Keratinocyte (primary cell): ENCODE data around the gene CCDC182. TPM values are rescaled to one million over a fixed set of nuclear protein-coding genes. Genes with fewer than 3 reads are reported as not detected.

Experiments used
- DNase-seq: peaks from one replicate; pipeline ENCODE4 v3.0.0-alpha.2; 2011; ENCODE audit warnings: low read depth, missing footprints, low spot score
- FAIRE-seq: peaks from 2 replicates; lab custom pipeline; 2011; peaks lifted over from hg19 to GRCh38; lab: Jason Lieb, UNC
- H2AFZ ChIP-seq: 2 replicates; pipeline ENCODE4 v1.6.0; 2012; ENCODE audit warnings: low read length, control low read depth, inconsistent platforms; ENCODE audit not compliant: control insufficient read depth
- H3K27ac ChIP-seq: 2 replicates; pipeline ENCODE4 v1.5.1; 2011; ENCODE audit warnings: low read length; ENCODE audit not compliant: control insufficient read depth, insufficient read depth
- H3K27me3 ChIP-seq: 3 replicates; pipeline ENCODE4 v1.6.0; 2011; ENCODE audit warnings: low read length; ENCODE audit not compliant: control insufficient read depth, insufficient read depth; ENCODE audit errors: extremely low read depth
- H3K36me3 ChIP-seq, 2 experiments: 2 replicates in 1 of 2; 3 replicates in 1 of 2; pipeline ENCODE4 v1.5.1; 2011; ENCODE audit warnings: low read length in 2 of 2, mild to moderate bottlenecking in 1 of 2; ENCODE audit not compliant: control insufficient read depth in 2 of 2, insufficient read depth in 2 of 2; ENCODE audit errors: extremely low read depth in 1 of 2
- H3K4me1 ChIP-seq: 3 replicates; pipeline ENCODE4 v1.5.1; 2011; ENCODE audit warnings: low read length; ENCODE audit not compliant: control insufficient read depth, insufficient read depth; ENCODE audit errors: extremely low read depth
- H3K4me2 ChIP-seq: 3 replicates; pipeline ENCODE4 v1.6.0; 2011; ENCODE audit warnings: low read depth, low read length; ENCODE audit not compliant: control insufficient read depth, insufficient read depth; ENCODE audit errors: extremely low read depth
- H3K4me3 ChIP-seq, 3 experiments: fragments of 200-600 bp in 1 of 3; sonication (generic) in 1 of 3; 2 replicates in 2 of 3; 3 replicates in 1 of 3; pipeline ENCODE4 v1.5.1; 2011 to 2016; ENCODE audit warnings: low read length in 3 of 3, mild to moderate bottlenecking in 3 of 3, control low read depth in 2 of 3, inconsistent platforms in 1 of 3, low read depth in 1 of 3, mixed read lengths in 1 of 3, mixed run types in 1 of 3, moderate library complexity in 1 of 3; ENCODE audit not compliant: control insufficient read depth in 2 of 3, insufficient read depth in 2 of 3; ENCODE audit errors: extremely low read depth in 1 of 3
- H3K79me2 ChIP-seq: 2 replicates; pipeline ENCODE4 v1.6.0; 2012; ENCODE audit warnings: low read length; ENCODE audit not compliant: control insufficient read depth, insufficient read depth
- H3K9ac ChIP-seq: 3 replicates; pipeline ENCODE4 v1.6.0; 2011; ENCODE audit warnings: low read length; ENCODE audit not compliant: control insufficient read depth, insufficient read depth; ENCODE audit errors: extremely low read depth
- H3K9me1 ChIP-seq: 3 replicates; pipeline ENCODE4 v1.6.0; 2011; ENCODE audit warnings: low read length; ENCODE audit not compliant: control insufficient read depth, insufficient read depth; ENCODE audit errors: extremely low read depth
- H3K9me3 ChIP-seq: 2 replicates; pipeline ENCODE4 v1.5.1; 2012; ENCODE audit warnings: low read depth, low read length; ENCODE audit not compliant: control insufficient read depth
- H4K20me1 ChIP-seq: 3 replicates; pipeline ENCODE4 v1.6.0; 2011; ENCODE audit warnings: low read length; ENCODE audit not compliant: control insufficient read depth, insufficient read depth; ENCODE audit errors: extremely low read depth
- EZH2 ChIP-seq: IDR thresholded peaks from one replicate; pipeline ENCODE4 v1.6.1; 2012; ENCODE audit warnings: inconsistent platforms, mild to moderate bottlenecking, low read length, moderate library complexity
- dilution Hi-C: fragments of 300-500 bp; cut with MboI; formaldehyde crosslinking; loops from one replicate; pipeline ENCODE4 v1.7.0; 2020; ENCODE audit warnings: low sequenced_read_pairs; ENCODE audit not compliant: extremely low pct_ligation_motif_present
- polyA plus RNA-seq, 5 experiments: library from polyadenylated mRNA; depleted of rRNA in 3 of 5; stranded (reverse) in 3 of 5; stranded (forward) in 1 of 5; unstranded in 1 of 5; fragments of >200 nt; gene quantifications; 1 replicate in 1 of 5; 2 replicates in 3 of 5; 3 replicates in 1 of 5; pipeline versions ENCODE4 v1.2.1 to v1.2.3, GENCODE V29; 2011 to 2012; ENCODE audit warnings: missing spikeins in 2 of 5, low read depth in 1 of 5, low replicate concordance in 1 of 5
- TF ChIP-seq, protein P1 (sequence below), 3 experiments: IDR thresholded peaks in 1 of 3; conservative IDR thresholded peaks in 1 of 3; optimal IDR thresholded peaks in 1 of 3; 2 replicates in 2 of 3; 3 replicates in 1 of 3; pipeline versions ENCODE3 to v1.5.1; 2011; ENCODE audit warnings: low read length in 3 of 3, mild to moderate bottlenecking in 3 of 3, moderate library complexity in 2 of 3, control low read depth in 1 of 3, inconsistent platforms in 1 of 3; ENCODE audit not compliant: insufficient read depth in 2 of 3; ENCODE audit errors: extremely low read depth in 1 of 3

Gene CCDC182
- polyA plus RNA-seq, 1 donor (not counting 4 experiments of a cell fraction or from before 2014, with no cell fraction given), result not detected

DNA sequence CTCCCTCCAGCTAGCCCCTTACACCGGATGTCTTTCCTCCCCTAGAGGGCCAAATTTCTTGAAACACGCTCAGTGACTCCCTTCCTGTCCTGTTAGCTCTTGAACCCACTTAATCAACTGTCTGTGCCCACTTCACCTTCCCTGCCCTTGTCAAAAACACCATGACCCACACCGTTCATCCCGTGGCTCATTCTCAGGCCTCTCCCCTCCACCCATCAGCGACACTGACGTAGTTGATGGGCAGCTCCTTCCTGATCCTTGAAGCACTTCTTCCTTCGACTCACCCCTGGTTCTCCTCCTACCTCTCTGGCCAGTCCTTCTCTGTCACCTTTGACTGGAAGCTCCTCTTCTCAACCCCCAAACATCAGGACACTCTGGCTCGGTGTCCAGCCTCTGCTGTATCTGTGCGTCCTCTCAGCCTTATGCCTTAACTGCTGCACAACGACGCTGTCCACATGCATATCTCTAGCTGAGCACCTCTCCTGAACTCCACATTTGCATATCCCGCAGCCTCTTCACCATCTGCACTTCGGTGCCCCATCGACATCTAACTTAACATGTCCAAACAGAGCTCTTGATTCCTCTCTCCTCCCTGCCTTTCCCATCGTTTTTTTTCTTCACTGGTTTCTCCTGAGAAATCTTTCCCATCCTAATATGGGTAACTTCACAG, 39.3 kb upstream of the CCDC182 start:
- TF ChIP-seq EZH2, result no peak
- TF ChIP-seq, protein P1, sequence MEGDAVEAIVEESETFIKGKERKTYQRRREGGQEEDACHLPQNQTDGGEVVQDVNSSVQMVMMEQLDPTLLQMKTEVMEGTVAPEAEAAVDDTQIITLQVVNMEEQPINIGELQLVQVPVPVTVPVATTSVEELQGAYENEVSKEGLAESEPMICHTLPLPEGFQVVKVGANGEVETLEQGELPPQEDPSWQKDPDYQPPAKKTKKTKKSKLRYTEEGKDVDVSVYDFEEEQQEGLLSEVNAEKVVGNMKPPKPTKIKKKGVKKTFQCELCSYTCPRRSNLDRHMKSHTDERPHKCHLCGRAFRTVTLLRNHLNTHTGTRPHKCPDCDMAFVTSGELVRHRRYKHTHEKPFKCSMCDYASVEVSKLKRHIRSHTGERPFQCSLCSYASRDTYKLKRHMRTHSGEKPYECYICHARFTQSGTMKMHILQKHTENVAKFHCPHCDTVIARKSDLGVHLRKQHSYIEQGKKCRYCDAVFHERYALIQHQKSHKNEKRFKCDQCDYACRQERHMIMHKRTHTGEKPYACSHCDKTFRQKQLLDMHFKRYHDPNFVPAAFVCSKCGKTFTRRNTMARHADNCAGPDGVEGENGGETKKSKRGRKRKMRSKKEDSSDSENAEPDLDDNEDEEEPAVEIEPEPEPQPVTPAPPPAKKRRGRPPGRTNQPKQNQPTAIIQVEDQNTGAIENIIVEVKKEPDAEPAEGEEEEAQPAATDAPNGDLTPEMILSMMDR (optimal IDR thresholded peaks at IDR 0.05 in 1 of 3, IDR thresholded peaks at IDR 0.05 in 1 of 3, conservative IDR thresholded peaks at IDR 0.05 in 1 of 3; ENCODE audit: extremely low read depth in 1 of 3, insufficient read depth in 2 of 3, low read length in 3 of 3), result no peak

GRCh38 chr17:57783338-57783742, 38.2 kb upstream of the CCDC182 start:
- no peaks in the 10 kb centered on the region for H3K9me3 ChIP-seq
- no peak for DNase-seq
- H3K79me2 ChIP-seq, result no peaks in the 10 kb centered on the region
- no peaks in the 10 kb centered on the region for H3K9me1 ChIP-seq
- H3K4me3 ChIP-seq, result no peak overlapping the region
- no peak for FAIRE-seq
- H3K4me1 ChIP-seq, result peaks cover 3% of the 10 kb centered on the region
- dilution Hi-C loops, result no loop called here
- H3K27ac ChIP-seq, result no peak overlapping the region
- TF ChIP-seq, protein P1 (optimal IDR thresholded peaks at IDR 0.05 in 1 of 3, IDR thresholded peaks at IDR 0.05 in 1 of 3, conservative IDR thresholded peaks at IDR 0.05 in 1 of 3; ENCODE audit: extremely low read depth in 1 of 3, insufficient read depth in 2 of 3, low read length in 3 of 3), result peak; percentile 63 to 96 (median 91)
- TF ChIP-seq EZH2, result no peak
- no peaks in the 10 kb centered on the region for H3K36me3 ChIP-seq
- H3K27me3 ChIP-seq, result peaks cover 30% of the 10 kb centered on the region
- no peak overlapping the region for H3K9ac ChIP-seq
- no peak overlapping the region for H2AFZ ChIP-seq
- no peaks in the 10 kb centered on the region for H4K20me1 ChIP-seq
- peak overlapping the region; percentile 10 for H3K4me2 ChIP-seq

More for the DNA sequence above, 39.3 kb upstream of the CCDC182 start:
- no peak overlapping the region for H3K4me3 ChIP-seq
- H3K9me1 ChIP-seq, result no peaks in the 10 kb centered on the region
- H3K79me2 ChIP-seq, result no peaks in the 10 kb centered on the region
- dilution Hi-C loops, result no loop called here
- no peak overlapping the region for H3K9ac ChIP-seq
- H2AFZ ChIP-seq, result peak overlapping the region; percentile 28
- H3K27me3 ChIP-seq, result peaks cover 33% of the 10 kb centered on the region
- no peaks in the 10 kb centered on the region for H3K9me3 ChIP-seq
- no peak overlapping the region for H3K4me2 ChIP-seq
- DNase-seq (no peak), FAIRE-seq (no peak)
- H4K20me1 ChIP-seq, result no peaks in the 10 kb centered on the region
- no peak overlapping the region for H3K27ac ChIP-seq
- H3K4me1 ChIP-seq, result peaks cover 3% of the 10 kb centered on the region
- H3K36me3 ChIP-seq, result no peaks in the 10 kb centered on the region
